GM23248 (cell line): Measurements from ENCODE around the gene SKAP1.

Source experiments
- EZH2 ChIP-seq: fragments of 200-600 bp; sonication (generic); IDR thresholded peaks from 2 replicates; pipeline ENCODE4 v1.6.1; 2018; ENCODE audit warnings: antibody characterized with exemption, mild to moderate bottlenecking; ENCODE audit not compliant: insufficient read depth, poor library complexity, severe bottlenecking
- EZH2phosphoT487 ChIP-seq: fragments of 200-600 bp; sonication (generic); IDR thresholded peaks from 2 replicates; pipeline ENCODE4 v1.6.1; 2018; ENCODE audit warnings: antibody characterized with exemption, moderate library complexity, mild to moderate bottlenecking, low read depth; ENCODE audit not compliant: insufficient read depth

GRCh38 chr17:48102043-48102750 lies 327.8 kb downstream of the SKAP1 start:
- no peak for TF ChIP-seq EZH2phosphoT487
- no peak for TF ChIP-seq EZH2
